ENCODE results near the gene CD53.

GRCh38 chr1:110912784-110913183 is 39.8 kb downstream of the CD53 start:
- TF ChIP-seq, protein P1, sequence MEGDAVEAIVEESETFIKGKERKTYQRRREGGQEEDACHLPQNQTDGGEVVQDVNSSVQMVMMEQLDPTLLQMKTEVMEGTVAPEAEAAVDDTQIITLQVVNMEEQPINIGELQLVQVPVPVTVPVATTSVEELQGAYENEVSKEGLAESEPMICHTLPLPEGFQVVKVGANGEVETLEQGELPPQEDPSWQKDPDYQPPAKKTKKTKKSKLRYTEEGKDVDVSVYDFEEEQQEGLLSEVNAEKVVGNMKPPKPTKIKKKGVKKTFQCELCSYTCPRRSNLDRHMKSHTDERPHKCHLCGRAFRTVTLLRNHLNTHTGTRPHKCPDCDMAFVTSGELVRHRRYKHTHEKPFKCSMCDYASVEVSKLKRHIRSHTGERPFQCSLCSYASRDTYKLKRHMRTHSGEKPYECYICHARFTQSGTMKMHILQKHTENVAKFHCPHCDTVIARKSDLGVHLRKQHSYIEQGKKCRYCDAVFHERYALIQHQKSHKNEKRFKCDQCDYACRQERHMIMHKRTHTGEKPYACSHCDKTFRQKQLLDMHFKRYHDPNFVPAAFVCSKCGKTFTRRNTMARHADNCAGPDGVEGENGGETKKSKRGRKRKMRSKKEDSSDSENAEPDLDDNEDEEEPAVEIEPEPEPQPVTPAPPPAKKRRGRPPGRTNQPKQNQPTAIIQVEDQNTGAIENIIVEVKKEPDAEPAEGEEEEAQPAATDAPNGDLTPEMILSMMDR (IDR thresholded peaks at IDR 0.05; ENCODE audit: poor library complexity) = no peak
- TF ChIP-seq EZH2 (IDR thresholded peaks at IDR 0.05; ENCODE audit: borderline replicate concordance) = no peak
- TF ChIP-seq EZH2phosphoT487 (IDR thresholded peaks at IDR 0.05; ENCODE audit: low read depth, severe bottlenecking, unreplicated experiment) = no peak
